Uterus (tissue), 2 donors: ENCODE measurements around the gene GJB2.

Source experiments
- POLR2A ChIP-seq, 2 donors: fragments of 450-650 bp; IDR thresholded peaks; one replicate each; pipeline ENCODE4 v1.6.1; 2016; ENCODE audit warnings: antibody characterized with exemption in 2 of 2, mild to moderate bottlenecking in 1 of 2, moderate library complexity in 1 of 2
- TF ChIP-seq, protein P1 (sequence below), 4 experiments: fragments of 200-600 bp in 2 of 4; fragments of 450-650 bp in 2 of 4; sonication (generic) in 2 of 4; IDR thresholded peaks; one replicate each; pipeline ENCODE4 v1.5.1; 2016 to 2019; ENCODE audit warnings: antibody characterized with exemption in 4 of 4, mild to moderate bottlenecking in 2 of 4, moderate library complexity in 1 of 4

DNA sequence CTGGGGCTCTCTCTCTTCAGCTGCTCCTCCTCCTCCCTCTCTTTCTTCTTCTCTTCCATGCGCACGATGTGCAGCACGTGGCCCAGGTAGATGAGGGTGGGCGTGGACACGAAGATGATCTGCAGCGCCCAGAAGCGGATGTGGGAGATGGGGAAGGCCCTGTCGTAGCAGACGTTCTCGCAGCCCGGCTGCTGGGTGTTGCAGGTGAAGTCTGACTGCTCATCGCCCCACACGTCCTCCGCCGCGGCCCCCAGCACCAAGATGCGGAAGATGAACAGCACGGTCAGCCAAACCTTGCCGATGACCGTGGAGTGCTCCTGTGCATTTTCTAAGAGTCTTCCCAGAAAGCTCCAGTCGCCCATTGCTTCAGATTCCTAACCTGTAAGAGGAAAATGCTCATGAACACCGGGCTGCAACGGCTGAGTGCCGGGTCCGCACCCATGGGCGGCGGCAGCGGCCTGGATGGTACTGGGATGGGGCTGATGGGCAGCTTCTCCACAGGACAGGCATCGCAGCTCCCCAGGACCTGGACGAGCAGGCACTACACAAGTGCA lies 49.7 kb downstream of the GJB2 start:
- TF ChIP-seq, protein P1, sequence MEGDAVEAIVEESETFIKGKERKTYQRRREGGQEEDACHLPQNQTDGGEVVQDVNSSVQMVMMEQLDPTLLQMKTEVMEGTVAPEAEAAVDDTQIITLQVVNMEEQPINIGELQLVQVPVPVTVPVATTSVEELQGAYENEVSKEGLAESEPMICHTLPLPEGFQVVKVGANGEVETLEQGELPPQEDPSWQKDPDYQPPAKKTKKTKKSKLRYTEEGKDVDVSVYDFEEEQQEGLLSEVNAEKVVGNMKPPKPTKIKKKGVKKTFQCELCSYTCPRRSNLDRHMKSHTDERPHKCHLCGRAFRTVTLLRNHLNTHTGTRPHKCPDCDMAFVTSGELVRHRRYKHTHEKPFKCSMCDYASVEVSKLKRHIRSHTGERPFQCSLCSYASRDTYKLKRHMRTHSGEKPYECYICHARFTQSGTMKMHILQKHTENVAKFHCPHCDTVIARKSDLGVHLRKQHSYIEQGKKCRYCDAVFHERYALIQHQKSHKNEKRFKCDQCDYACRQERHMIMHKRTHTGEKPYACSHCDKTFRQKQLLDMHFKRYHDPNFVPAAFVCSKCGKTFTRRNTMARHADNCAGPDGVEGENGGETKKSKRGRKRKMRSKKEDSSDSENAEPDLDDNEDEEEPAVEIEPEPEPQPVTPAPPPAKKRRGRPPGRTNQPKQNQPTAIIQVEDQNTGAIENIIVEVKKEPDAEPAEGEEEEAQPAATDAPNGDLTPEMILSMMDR (IDR thresholded peaks at IDR 0.05) = no peak
- no peak for TF ChIP-seq POLR2A (IDR thresholded peaks at IDR 0.05)
